Transverse colon (tissue), 4 donors: ENCODE results near the gene ACTRT3. TPM values are rescaled to one million over a fixed set of nuclear protein-coding genes. Genes with fewer than 3 reads are reported as not detected.

Source experiments
- DNase-seq: peaks from one replicate; pipeline ENCODE4 v3.0.0-alpha.2; 2019
- H3K27ac ChIP-seq, 4 donors: fragments of 200-600 bp; sonication (generic); 2 replicates each; pipeline ENCODE4 v1.5.1; 2016 to 2018; ENCODE audit warnings: inconsistent platforms in 4 of 4
- H3K27me3 ChIP-seq: fragments of 200-600 bp; sonication (generic); 2 replicates; pipeline ENCODE4 v1.5.1; 2017; ENCODE audit warnings: inconsistent platforms
- H3K36me3 ChIP-seq, 4 donors: fragments of 200-600 bp; sonication (generic); 2 replicates each; pipeline ENCODE4 v1.5.1; 2017 to 2019; ENCODE audit warnings: inconsistent platforms in 4 of 4
- H3K4me1 ChIP-seq, 4 donors: fragments of 200-600 bp; sonication (generic); 2 replicates each; pipeline ENCODE4 v1.5.1; 2017 to 2020; ENCODE audit warnings: inconsistent platforms in 4 of 4
- H3K4me3 ChIP-seq, 4 donors: fragments of 200-600 bp; sonication (generic); 1 replicate in 1 of 4; 2 replicates in 3 of 4; pipeline versions ENCODE4 v1.5.1 to v1.6.1; 2017 to 2019; ENCODE audit warnings: inconsistent platforms in 4 of 4
- H3K9me3 ChIP-seq, 2 donors: fragments of 200-600 bp; sonication (generic); 2 replicates each; pipeline ENCODE4 v1.5.1; 2017 to 2019; ENCODE audit warnings: inconsistent platforms in 2 of 2
- EP300 ChIP-seq: sonication (generic); formaldehyde crosslinking; IDR thresholded peaks from one replicate; pipeline ENCODE4 v1.6.1; 2017; ENCODE audit warnings: antibody characterized with exemption, low read depth
- POLR2A ChIP-seq: fragments of 450-650 bp; IDR thresholded peaks from one replicate; pipeline ENCODE4 v1.6.1; 2016; ENCODE audit warnings: antibody characterized with exemption, mild to moderate bottlenecking, moderate library complexity
- POLR2AphosphoS5 ChIP-seq, 3 donors: sonication (generic); formaldehyde crosslinking; IDR thresholded peaks; one replicate each; pipeline ENCODE4 v1.6.1; 2016; ENCODE audit warnings: antibody characterized with exemption in 3 of 3
- WGBS, 2 donors: methylation state at CpG; one replicate each; pipeline ENCODE4 v1.1.5; 2018; ENCODE audit warnings: low coverage in 1 of 2; 5-methylcytosine and 5-hydroxymethylcytosine counted together
- in situ Hi-C, 4 donors: fragments of 200-750 bp; cut with MboI; loops; one replicate each; pipeline versions ENCODE4 v1.15.0 to v1.15.1; 2017; ENCODE audit warnings: low sequenced_read_pairs in 3 of 4, low pct_ligation_motif_present in 1 of 4, low pct_unique_long_range_greater_than_20kb in 1 of 4
- intact Hi-C: fragments of 100-400 bp; cut with DNase I; formaldehyde crosslinking; loops from one replicate; pipeline ENCODE4 v1.15.1; 2023; ENCODE audit warnings: low total_unique reads
- total RNA-seq, 4 donors: library from RNA; depleted of rRNA; stranded (reverse); fragments of >200 nt; gene quantifications; one replicate each; pipeline ENCODE4 v1.1.0, GENCODE V29; 2016
- TF ChIP-seq, protein P1 (sequence below), 5 experiments: fragments of 200-600 bp in 3 of 5; fragments of 450-650 bp in 2 of 5; sonication (generic) in 3 of 5; IDR thresholded peaks; 1 replicate in 2 of 5; 2 replicates in 3 of 5; pipeline ENCODE4 v1.5.1; 2016 to 2017; ENCODE audit warnings: antibody characterized with exemption in 5 of 5, inconsistent platforms in 3 of 5, mild to moderate bottlenecking in 2 of 5, moderate library complexity in 1 of 5

ACTRT3 gene
- 1 to 10 TPM in 1 of 4 donors, under 1 TPM in 1, not detected in 2; 0.96 to 2.1 TPM for total RNA-seq

DNA sequence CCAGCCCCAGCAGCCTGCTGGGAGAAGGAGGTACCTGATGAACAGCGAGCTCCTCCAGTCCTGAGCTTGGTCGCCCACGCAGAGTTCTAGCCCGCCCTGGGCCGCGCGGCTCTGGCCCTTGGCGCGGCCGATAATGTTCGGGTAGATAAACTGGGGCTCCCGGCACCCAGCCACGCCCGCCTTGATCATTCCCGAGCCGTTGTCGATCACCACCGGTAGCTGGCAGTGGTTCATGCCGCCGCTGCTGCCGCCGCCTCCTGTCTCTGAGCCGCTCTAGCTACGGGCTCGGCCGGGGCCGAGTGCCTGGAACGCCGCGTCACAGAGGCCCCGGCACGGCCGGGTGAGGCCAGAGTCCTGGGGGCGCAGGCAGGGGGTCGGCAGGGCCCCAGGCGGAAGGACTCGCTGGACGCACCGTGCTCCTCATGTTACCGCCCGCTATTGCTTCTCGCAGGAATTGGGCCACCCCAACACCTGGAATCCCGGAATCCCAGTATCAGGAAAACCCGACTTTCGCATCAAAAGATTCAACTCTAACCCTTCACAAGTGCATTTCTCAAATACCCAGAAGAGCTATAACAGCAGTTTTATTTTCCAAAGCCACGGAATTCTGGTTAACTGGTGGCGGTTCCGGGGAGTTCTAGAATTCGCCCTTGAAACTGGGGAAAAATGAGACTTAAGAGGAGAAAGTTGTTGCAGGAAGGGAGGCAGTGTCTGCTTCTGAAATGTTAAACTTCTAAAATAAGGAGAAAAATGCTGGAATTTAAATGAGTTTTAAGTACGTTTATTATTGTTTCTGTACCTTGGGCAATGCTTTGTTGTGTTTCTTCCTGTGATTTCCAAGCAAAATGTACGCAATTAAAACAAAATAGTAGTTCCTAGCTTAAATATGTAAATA is at the start of gene ACTRT3:
ACTRT3 (minus strand) TSS at position 275 of the 895 bp plus-strand sequence; CDS start at position 234, 41 bp downstream.
- Histone ChIP-seq H3K4me3 (peak within 1 kb of the TSS; percentile 37 to 75 (median 48)), H3K27ac (peak within 1 kb of the TSS; percentile 84 to 93 (median 90)), H3K4me1 (peaks cover 8 to 15% (median 9%) of the 10 kb centered on the region in 4 donors), H3K9me3 (no peaks in the 10 kb centered on the region), H3K36me3 (peaks cover 0 to under 1% (median 0%) of the 10 kb centered on the region in 4 donors), H3K27me3 (no peaks in the 10 kb centered on the region)
- TF ChIP-seq, protein P1, sequence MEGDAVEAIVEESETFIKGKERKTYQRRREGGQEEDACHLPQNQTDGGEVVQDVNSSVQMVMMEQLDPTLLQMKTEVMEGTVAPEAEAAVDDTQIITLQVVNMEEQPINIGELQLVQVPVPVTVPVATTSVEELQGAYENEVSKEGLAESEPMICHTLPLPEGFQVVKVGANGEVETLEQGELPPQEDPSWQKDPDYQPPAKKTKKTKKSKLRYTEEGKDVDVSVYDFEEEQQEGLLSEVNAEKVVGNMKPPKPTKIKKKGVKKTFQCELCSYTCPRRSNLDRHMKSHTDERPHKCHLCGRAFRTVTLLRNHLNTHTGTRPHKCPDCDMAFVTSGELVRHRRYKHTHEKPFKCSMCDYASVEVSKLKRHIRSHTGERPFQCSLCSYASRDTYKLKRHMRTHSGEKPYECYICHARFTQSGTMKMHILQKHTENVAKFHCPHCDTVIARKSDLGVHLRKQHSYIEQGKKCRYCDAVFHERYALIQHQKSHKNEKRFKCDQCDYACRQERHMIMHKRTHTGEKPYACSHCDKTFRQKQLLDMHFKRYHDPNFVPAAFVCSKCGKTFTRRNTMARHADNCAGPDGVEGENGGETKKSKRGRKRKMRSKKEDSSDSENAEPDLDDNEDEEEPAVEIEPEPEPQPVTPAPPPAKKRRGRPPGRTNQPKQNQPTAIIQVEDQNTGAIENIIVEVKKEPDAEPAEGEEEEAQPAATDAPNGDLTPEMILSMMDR (IDR thresholded peaks at IDR 0.05), result no peak
- TF ChIP-seq POLR2A (peak; percentile 76), EP300 (no peak), POLR2AphosphoS5 (IDR thresholded peaks at IDR 0.05) (peak in 2 of 3 donors; percentile 52 to 59)
- in situ Hi-C loops (no loop called here), intact Hi-C loops (loop anchor here (10.0 kb wide), 1 partner anchor 195 kb away; the partner anchor contains the start of gene SEC62)
- peak; percentile 77 for DNase-seq
- 2 to 4% methylated on average over 8 to 32 of the region's 51 CpGs for WGBS, 2 donors

DNA sequence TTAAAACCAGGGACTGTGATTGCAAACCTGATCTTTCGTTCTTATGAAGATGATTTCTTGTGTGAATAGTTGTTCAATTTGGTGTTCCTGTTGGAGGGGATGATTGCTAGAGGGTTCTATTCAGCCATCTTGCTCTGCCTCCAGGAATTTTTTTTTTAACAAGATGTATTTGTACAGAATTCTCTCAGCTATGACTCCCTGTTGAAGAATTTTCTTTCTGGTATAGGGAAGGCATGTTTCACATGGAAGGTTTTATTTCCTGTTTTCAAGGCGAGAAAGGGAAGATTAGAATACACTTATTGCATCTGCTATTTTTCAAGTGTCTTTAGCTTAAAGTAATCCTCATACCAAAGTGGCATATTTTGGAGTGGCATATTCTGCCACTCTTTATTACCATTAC is 49.0 kb upstream of the ACTRT3 start:
- peaks cover 0 to 9% (median 5%) of the 10 kb centered on the region in 4 donors for H3K4me1 ChIP-seq
- H3K9me3 ChIP-seq, result peaks cover 0 to 9% of the 10 kb centered on the region in 2 donors
- intact Hi-C loops (no loop called here), in situ Hi-C loops (no loop called here)
- no peak overlapping the region for H3K27ac ChIP-seq
- TF ChIP-seq EP300 (no peak), POLR2A (no peak), POLR2AphosphoS5 (IDR thresholded peaks at IDR 0.05) (no peak)
- TF ChIP-seq, protein P1 (IDR thresholded peaks at IDR 0.05), result no peak
- peaks cover 2% of the 10 kb centered on the region for H3K27me3 ChIP-seq
- WGBS, 2 donors, result 78 to 79% methylated on average over 2 of the region's 2 CpGs
- no peaks in the 10 kb centered on the region for H3K36me3 ChIP-seq
- no peak for DNase-seq
- no peak overlapping the region for H3K4me3 ChIP-seq

DNA sequence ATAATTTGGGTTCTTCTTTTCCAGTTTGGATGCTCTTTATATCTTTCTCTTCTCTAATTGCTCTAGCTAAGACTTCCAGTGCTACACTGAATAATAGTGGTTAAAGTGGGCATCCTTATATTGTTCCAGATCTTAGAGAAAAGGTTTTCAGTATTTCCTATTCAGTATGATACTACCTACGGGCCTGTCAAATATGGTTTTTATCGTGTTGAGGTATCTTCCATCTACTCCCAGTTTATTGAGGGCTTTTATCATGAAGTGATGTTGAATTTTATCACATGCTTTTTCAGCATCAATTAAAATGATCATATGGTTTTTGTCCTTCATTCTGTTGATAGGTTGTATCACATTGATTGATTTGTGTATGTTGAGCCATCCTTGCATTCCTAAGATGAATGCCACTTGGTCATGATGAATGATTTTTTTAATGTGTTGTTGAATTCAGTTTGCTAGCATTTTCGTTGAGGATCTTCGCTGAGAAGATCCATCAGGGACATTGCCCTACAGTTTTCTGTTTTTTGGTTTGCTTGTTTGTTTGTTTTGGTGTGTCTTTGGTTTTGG is 46.3 kb upstream of the ACTRT3 start:
- Histone ChIP-seq H3K9me3 (peaks cover 0 to 9% of the 10 kb centered on the region in 2 donors), H3K4me1 (peaks cover 0 to 30% (median 14%) of the 10 kb centered on the region in 4 donors), H3K27ac (no peak overlapping the region), H3K36me3 (no peaks in the 10 kb centered on the region), H3K27me3 (no peaks in the 10 kb centered on the region), H3K4me3 (no peak overlapping the region)
- in situ Hi-C loops, result no loop called here
- DNase-seq, result no peak
- TF ChIP-seq POLR2A (no peak), EP300 (no peak), POLR2AphosphoS5 (IDR thresholded peaks at IDR 0.05) (no peak)
- TF ChIP-seq, protein P1 (IDR thresholded peaks at IDR 0.05), result no peak
- intact Hi-C loops, result no loop called here
- 89 to 96% methylated on average over 4 of the region's 4 CpGs for WGBS, 2 donors
